Loucy (cell line): ENCODE measurements around the gene ARMH3.

Experiments used
- CTCF ChIP-seq: fragments of 200-600 bp; sonication (generic); conservative IDR thresholded peaks from 2 replicates; pipeline ENCODE4 v1.5.1; 2014; ENCODE audit warnings: mild to moderate bottlenecking, antibody characterized with exemption, low read length
- EZH2phosphoT487 ChIP-seq: fragments of 200-600 bp; IDR thresholded peaks from 2 replicates; pipeline ENCODE4 v1.6.1; 2018; ENCODE audit warnings: antibody characterized with exemption, mild to moderate bottlenecking, moderate library complexity, borderline replicate concordance

DNA sequence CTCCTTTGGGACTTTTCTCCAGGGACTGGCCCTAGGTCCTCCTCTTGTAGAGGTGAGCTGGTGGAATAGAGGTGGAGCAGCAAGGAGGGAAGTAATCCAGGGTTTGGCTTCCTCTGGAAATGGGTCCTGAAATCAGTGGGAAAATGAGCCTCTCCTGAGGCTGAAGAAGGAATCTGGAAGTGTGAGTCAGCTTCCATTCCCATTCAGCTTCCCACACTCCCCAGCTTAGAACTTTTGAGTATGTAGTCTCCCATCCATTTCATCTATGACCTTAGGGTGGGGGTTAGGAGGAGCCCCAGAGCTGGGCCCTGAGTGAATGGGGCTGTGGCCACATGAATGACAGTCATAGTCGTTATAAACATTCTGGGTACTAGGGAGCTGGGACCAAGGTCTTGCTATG is 46.4 kb upstream of the ARMH3 start:
- TF ChIP-seq CTCF (no peak), EZH2phosphoT487 (no peak)
